Pancreas (tissue), 10 donors: ENCODE measurements around the gene EDIL3. TPM values are rescaled to one million over a fixed set of nuclear protein-coding genes. Genes with fewer than 3 reads are reported as not detected.

ENCODE experiments used
- ATAC-seq, 4 donors: fragments of 200-7000 bp; cut with Tn5 transposase; one replicate each; pipeline versions ENCODE4 v1.8.0 to v1.9.1; 2020; ENCODE audit warnings: mild to moderate bottlenecking in 4 of 4, moderate library complexity in 4 of 4
- DNase-seq, 6 donors: peaks; one replicate each; pipeline ENCODE4 v3.0.0-alpha.2; 2020
- FAIRE-seq: peaks from 2 replicates; lab custom pipeline; 2012; peaks lifted over from hg19 to GRCh38; lab: Jason Lieb, UNC
- H3K27ac ChIP-seq, 4 donors: fragments of 200-600 bp; sonication (generic); 1 replicate in 3 of 4; 2 replicates in 1 of 4; pipeline versions ENCODE4 v1.5.0 to v1.8.0; 2020
- H3K27me3 ChIP-seq, 4 donors: fragments of 200-600 bp; one replicate each; pipeline ENCODE4 v1.8.0; 2021
- H3K36me3 ChIP-seq, 3 donors: fragments of 200-600 bp; sonication (generic) in 1 of 3; one replicate each; pipeline versions ENCODE4 v1.5.0 to v1.8.0; 2020 to 2021
- H3K4me1 ChIP-seq, 3 donors: fragments of 200-600 bp; one replicate each; pipeline ENCODE4 v1.8.0; 2021
- H3K4me3 ChIP-seq, 4 donors: fragments of 200-600 bp; sonication (generic) in 2 of 4; one replicate each; pipeline versions ENCODE4 v1.5.0 to v1.8.0; 2020 to 2021
- H3K9me3 ChIP-seq, 4 donors: fragments of 200-600 bp; one replicate each; pipeline ENCODE4 v1.8.0; 2021
- CTCF ChIP-seq, 4 donors: fragments of 200-600 bp; sonication (generic) in 3 of 4; IDR thresholded peaks; one replicate each; pipeline versions ENCODE4 v1.5.0 to v1.8.0; 2021; ENCODE audit warnings: antibody characterized with exemption in 4 of 4
- WGBS, 2 donors: extraction: QIAGEN DNeasy Blood & Tissue Kit; methylation state at CpG; one replicate each; pipeline ENCODE4 v1.1.7; 2013; 5-methylcytosine and 5-hydroxymethylcytosine counted together
- intact Hi-C, 3 donors: fragments of 100-400 bp; cut with DNase I; formaldehyde crosslinking; loops; one replicate each; pipeline versions ENCODE4 v1.11.1 to v1.14.2; 2022
- polyA plus RNA-seq, 2 donors: library from polyadenylated mRNA; stranded (reverse); fragments of 200-250 nt; gene quantifications; one replicate each; pipeline ENCODE4 v1.2.3, GENCODE V29; 2013
- total RNA-seq, 6 donors: library from RNA; stranded (reverse); fragmentation: NEBNext Ultra II Directional in 4 of 6; extraction: Animal tissue kit (Norgen Biotek cat#: 25700) in 4 of 6; gene quantifications; one replicate each; pipeline versions ENCODE4 v1.2.1 to v1.2.4, GENCODE V29; 2021 to 2023
- donor health status: healthy with polysubstance abuse.
- donor health status: DM: no; HTN: no; CAD: no; lungs with moderate emphysema.
- donor health status: DM: no; HTN: no; CAD: no.
- donor health status: control.
- donor health status: control.
- donor health status: Bipolar disorder and iron deficiency.
- donor health status: DM: yes; HTN: yes; CAD: no.
- donor health status: DM: no; HTN: no; CAD: no.
- donor health status: DM: no; HTN: no; CAD: no.
- donor health status: DM: yes; HTN: yes; CAD: no.

EDIL3 gene
- total and polyA plus RNA-seq, 8 donors: 0.63 to 9.7 (median 1.7) TPM

- H3K36me3 ChIP-seq: no peaks in the 10 kb centered on the region
- no peak for TF ChIP-seq CTCF (IDR thresholded peaks at IDR 0.05)
- H3K27me3 ChIP-seq: no peaks in the 10 kb centered on the region
- no peaks in the 10 kb centered on the region for H3K9me3 ChIP-seq
- ATAC-seq (no peak), FAIRE-seq (no peak), DNase-seq (no peak)
- WGBS, 2 donors: 66 to 90% methylated on average over 1 of the region's 1 CpG
- H3K4me3 ChIP-seq: no peak overlapping the region
- intact Hi-C loops: no loop called here
- H3K27ac ChIP-seq: no peak overlapping the region
- H3K4me1 ChIP-seq: no peaks in the 10 kb centered on the region
These were observed 471.1 kb downstream of the EDIL3 start for GRCh38 chr5:83913593-83913992.

- no peaks in the 10 kb centered on the region for H3K36me3 ChIP-seq
- no peaks in the 10 kb centered on the region for H3K4me1 ChIP-seq
- FAIRE-seq (no peak), ATAC-seq (no peak), DNase-seq (no peak)
- intact Hi-C loops: no loop called here
- 25 to 28% methylated on average over 2 of the region's 2 CpGs for WGBS, 2 donors
- no peaks in the 10 kb centered on the region for H3K27me3 ChIP-seq
- TF ChIP-seq CTCF (IDR thresholded peaks at IDR 0.05): no peak
- no peak overlapping the region for H3K27ac ChIP-seq
- H3K4me3 ChIP-seq: no peak overlapping the region
- no peaks in the 10 kb centered on the region for H3K9me3 ChIP-seq
These were observed 473.2 kb downstream of the EDIL3 start for GRCh38 chr5:83911367-83911919.

GRCh38 chr5:83900306-83900705 lies 484.4 kb downstream of the EDIL3 start:
- TF ChIP-seq CTCF (IDR thresholded peaks at IDR 0.05): no peak
- DNase-seq: no peak
- H3K27me3 ChIP-seq: peaks cover 0 to 3% (median 0%) of the 10 kb centered on the region in 4 donors
- no peaks in the 10 kb centered on the region for H3K4me1 ChIP-seq
- WGBS, 2 donors: 48 to 55% methylated on average over 3 of the region's 3 CpGs
- no peaks in the 10 kb centered on the region for H3K9me3 ChIP-seq
- H3K27ac ChIP-seq: no peak overlapping the region
- no peak overlapping the region for H3K4me3 ChIP-seq
- intact Hi-C loops: no loop called here
- no peak for ATAC-seq
- no peaks in the 10 kb centered on the region for H3K36me3 ChIP-seq
- FAIRE-seq: no peak

GRCh38 chr5:83899326-83899970 lies 485.2 kb downstream of the EDIL3 start:
- Histone ChIP-seq H3K9me3 (no peaks in the 10 kb centered on the region), H3K27me3 (peaks cover 0 to 3% (median 0%) of the 10 kb centered on the region in 4 donors), H3K4me1 (no peaks in the 10 kb centered on the region), H3K36me3 (no peaks in the 10 kb centered on the region), H3K4me3 (no peak overlapping the region), H3K27ac (no peak overlapping the region)
- 50 to 65% methylated on average over 2 of the region's 2 CpGs for WGBS, 2 donors
- ATAC-seq (no peak), FAIRE-seq (no peak), DNase-seq (no peak)
- intact Hi-C loops: no loop called here
- TF ChIP-seq CTCF (IDR thresholded peaks at IDR 0.05): no peak

GRCh38 chr5:83895860-83896259 lies 488.8 kb downstream of the EDIL3 start:
- TF ChIP-seq CTCF (IDR thresholded peaks at IDR 0.05): no peak
- Histone ChIP-seq H3K27me3 (peaks cover 0 to 3% (median 0%) of the 10 kb centered on the region in 4 donors), H3K27ac (no peak overlapping the region), H3K9me3 (no peaks in the 10 kb centered on the region), H3K4me1 (no peaks in the 10 kb centered on the region), H3K36me3 (no peaks in the 10 kb centered on the region), H3K4me3 (no peak overlapping the region)
- no peak for ATAC-seq
- 58 to 68% methylated on average over 2 of the region's 2 CpGs for WGBS, 2 donors
- DNase-seq: no peak
- FAIRE-seq: no peak
- intact Hi-C loops: no loop called here
